Vagina (tissue), 2 donors: Measurements from ENCODE around the gene FCGBP.
"Not testable (repeated sequence)": the region's sequence is repeated elsewhere in the genome, so short reads cannot be mapped to it uniquely, and the experiment has no call there.

Source experiments
- CTCF ChIP-seq, 3 experiments: fragments of 450-650 bp in 2 of 3; fragments of 200-600 bp in 1 of 3; sonication (generic) in 1 of 3; IDR thresholded peaks; one replicate each; pipeline ENCODE4 v1.5.1; 2017 to 2019; ENCODE audit warnings: antibody characterized with exemption in 3 of 3, mild to moderate bottlenecking in 2 of 3, moderate library complexity in 2 of 3
- POLR2A ChIP-seq, 2 donors: fragments of 450-650 bp; IDR thresholded peaks; one replicate each; pipeline ENCODE4 v1.6.1; 2017; ENCODE audit warnings: antibody characterized with exemption in 2 of 2, mild to moderate bottlenecking in 2 of 2, moderate library complexity in 2 of 2

- not testable (repeated sequence) for TF ChIP-seq POLR2A, CTCF (IDR thresholded peaks at IDR 0.05)
These were observed 40.2 kb downstream of the FCGBP start for GRCh38 chr19:39894236-39894606.
